Endothelial cell of umbilical vein (primary cell): ENCODE results near the gene PCSK6. TPM values are rescaled to one million over a fixed set of nuclear protein-coding genes. Genes with fewer than 3 reads are reported as not detected.

Experiments used
- BruUV-seq: library from RNA; stranded (reverse); fragments of 400-500 nt; replicated peaks from 2 replicates; lab custom pipeline; 2021; lab: Mats Ljungman, UMichigan
- CTCF ChIA-PET: fragments of 300-600, 350-600 bp; sonication (Branson Sonifier 250); formaldehyde crosslinking; loops from one replicate; lab custom pipeline; 2021; ENCODE audit warnings: antibody characterized with exemption, inconsistent platforms; lab: Charles Lee
- POLR2A ChIA-PET: fragments of 300-600, 350-600 bp; sonication (Branson Sonifier 250); formaldehyde crosslinking; loops from one replicate; lab custom pipeline; 2021; ENCODE audit warnings: antibody characterized with exemption, inconsistent platforms; lab: Charles Lee
- DNase-seq: peaks from one replicate; pipeline ENCODE4 v3.0.0-alpha.2; 2011; ENCODE audit warnings: low read depth, low spot score
- FAIRE-seq: peaks from 2 replicates; lab custom pipeline; 2011; peaks lifted over from hg19 to GRCh38; lab: Jason Lieb, UNC
- H2AFZ ChIP-seq: 2 replicates; pipeline ENCODE4 v1.6.0; 2012; ENCODE audit warnings: low read depth, low read length, control low read depth, inconsistent platforms
- H3K27ac ChIP-seq: 2 replicates; pipeline ENCODE4 v1.5.1; 2011; ENCODE audit warnings: low read depth, mild to moderate bottlenecking, control low read depth, low read length, moderate library complexity; ENCODE audit not compliant: insufficient read depth
- H3K27me3 ChIP-seq, 2 experiments: 2 replicates each; pipeline versions ENCODE4 v1.6.0 to v1.6.1; 2011; ENCODE audit warnings: low read length in 2 of 2, mixed read lengths in 1 of 2; ENCODE audit not compliant: control insufficient read depth in 2 of 2, insufficient read depth in 2 of 2
- H3K36me3 ChIP-seq, 2 experiments: 2 replicates in 1 of 2; 3 replicates in 1 of 2; pipeline ENCODE4 v1.5.1; 2011; ENCODE audit warnings: low read length in 2 of 2, mild to moderate bottlenecking in 1 of 2, moderate library complexity in 1 of 2; ENCODE audit not compliant: control insufficient read depth in 2 of 2, insufficient read depth in 2 of 2; ENCODE audit errors: extremely low read depth in 1 of 2
- H3K4me1 ChIP-seq: 3 replicates; pipeline ENCODE4 v1.5.1; 2011; ENCODE audit warnings: mild to moderate bottlenecking, low read length; ENCODE audit not compliant: control insufficient read depth, insufficient read depth; ENCODE audit errors: extremely low read depth
- H3K4me2 ChIP-seq: 2 replicates; pipeline ENCODE4 v1.6.1; 2011; ENCODE audit warnings: low read length, control low read depth, mixed read lengths; ENCODE audit not compliant: insufficient read depth
- H3K4me3 ChIP-seq, 3 experiments: fragments of 200-600 bp in 1 of 3; sonication (generic), shearing (Covaris generic) in 1 of 3; replicated peaks in 1 of 3; 2 replicates each; pipeline ENCODE4 v1.5.1; 2011 to 2016; ENCODE audit warnings: control low read depth in 3 of 3, low read length in 3 of 3, mild to moderate bottlenecking in 2 of 3, inconsistent platforms in 1 of 3, low read depth in 1 of 3, moderate library complexity in 1 of 3; ENCODE audit not compliant: insufficient read depth in 1 of 3
- H3K79me2 ChIP-seq: 2 replicates; pipeline ENCODE4 v1.6.0; 2012; ENCODE audit warnings: low read length, inconsistent platforms; ENCODE audit not compliant: control insufficient read depth, insufficient read depth
- H3K9ac ChIP-seq: replicated peaks from 2 replicates; pipeline ENCODE3; 2011; ENCODE audit warnings: low read length, control low read depth; ENCODE audit not compliant: insufficient read depth; ENCODE audit errors: extremely low read depth
- H3K9me1 ChIP-seq: replicated peaks from 3 replicates; pipeline ENCODE4 v1.6.0; 2011; ENCODE audit warnings: mild to moderate bottlenecking, low read length; ENCODE audit not compliant: control insufficient read depth, insufficient read depth; ENCODE audit errors: extremely low read depth
- H3K9me3 ChIP-seq: replicated peaks from 2 replicates; pipeline ENCODE4 v1.5.1; 2012; ENCODE audit warnings: low read length, inconsistent platforms; ENCODE audit not compliant: control insufficient read depth, insufficient read depth
- H4K20me1 ChIP-seq: replicated peaks from 2 replicates; pipeline ENCODE3; 2011; ENCODE audit warnings: mild to moderate bottlenecking, low read length; ENCODE audit not compliant: control insufficient read depth, insufficient read depth; ENCODE audit errors: extremely low read depth
- CTCF ChIP-seq, 2 donors: IDR thresholded peaks; 1 replicate in 1 of 2; 2 replicates in 1 of 2; pipeline ENCODE4 v1.5.1; 2011; ENCODE audit warnings: low read length in 2 of 2, mild to moderate bottlenecking in 2 of 2, moderate library complexity in 2 of 2, control low read depth in 1 of 2, inconsistent platforms in 1 of 2, low read depth in 1 of 2; ENCODE audit not compliant: insufficient read depth in 1 of 2; ENCODE audit errors: extremely low read depth in 1 of 2
- EZH2 ChIP-seq: IDR thresholded peaks from 2 replicates; pipeline ENCODE4 v1.6.1; 2012; ENCODE audit warnings: borderline replicate concordance, low read depth, mild to moderate bottlenecking, moderate library complexity, low read length, inconsistent platforms; ENCODE audit not compliant: severe bottlenecking
- FOS ChIP-seq: IDR thresholded peaks from 2 replicates; pipeline ENCODE4 v1.6.1; 2011; ENCODE audit warnings: mild to moderate bottlenecking, low read length, moderate library complexity, borderline replicate concordance; ENCODE audit not compliant: insufficient read depth
- GATA2 ChIP-seq: IDR thresholded peaks from 2 replicates; pipeline ENCODE4 v1.7.0; 2011; ENCODE audit warnings: low read depth, mild to moderate bottlenecking, moderate library complexity, mixed read lengths, low read length; ENCODE audit not compliant: insufficient read length, insufficient read depth
- JUN ChIP-seq: IDR thresholded peaks from 2 replicates; pipeline ENCODE4 v1.6.1; 2011; ENCODE audit warnings: borderline replicate concordance, low read depth; ENCODE audit not compliant: insufficient read length, insufficient read depth
- MAX ChIP-seq: IDR thresholded peaks from 2 replicates; pipeline ENCODE4 v1.6.1; 2011; ENCODE audit not compliant: insufficient read depth, insufficient read length
- MYC ChIP-seq: IDR thresholded peaks from one replicate; pipeline ENCODE4 v1.6.1; 2011; ENCODE audit warnings: mild to moderate bottlenecking, low read depth, low read length
- POLR2A ChIP-seq: IDR thresholded peaks from 2 replicates; pipeline ENCODE4 v1.6.1; 2012; ENCODE audit warnings: low read depth, mild to moderate bottlenecking, control low read depth, low read length
- POLR2AphosphoS5 ChIP-seq: IDR thresholded peaks from 2 replicates; pipeline ENCODE4 v1.6.1; 2012; ENCODE audit warnings: low read depth, mild to moderate bottlenecking, control low read depth, low read length, moderate library complexity; ENCODE audit not compliant: insufficient read depth
- dilution Hi-C: fragments of 300-500 bp; cut with MboI; formaldehyde crosslinking; loops from one replicate; pipeline ENCODE4 v1.15.0; 2019; ENCODE audit warnings: low sequenced_read_pairs; ENCODE audit not compliant: extremely low pct_ligation_motif_present
- intact Hi-C: fragments of 100-400 bp; cut with micrococcal nuclease; formaldehyde crosslinking; loops from one replicate; pipeline ENCODE4 v1.10.0; 2022
- polyA plus RNA-seq, 4 experiments: library from polyadenylated mRNA; depleted of rRNA in 3 of 4; stranded (reverse) in 3 of 4; unstranded in 1 of 4; fragments of >200 nt; gene quantifications; 2 replicates each; pipeline versions ENCODE4 v1.2.1 to v1.2.3, GENCODE V29; 2011 to 2012; ENCODE audit warnings: missing spikeins in 1 of 4
- total RNA-seq: library from RNA; stranded (reverse); gene quantifications from 2 replicates; pipeline ENCODE4 v1.2.3, GENCODE V29; 2021

The PCSK6 gene
- total and polyA plus RNA-seq, 2 donors (not counting 3 experiments of a cell fraction or from before 2014, with no cell fraction given), result 0.18 to 0.69 TPM

- no peak overlapping the region for H3K27ac ChIP-seq
- no peaks in the 10 kb centered on the region for H3K9me1 ChIP-seq
- CTCF ChIA-PET, result no interaction called here
- TF ChIP-seq EZH2 (no peak), GATA2 (no peak), MYC (no peak), CTCF (IDR thresholded peaks at IDR 0.05; ENCODE audit: extremely low read depth in 1 of 2, insufficient read depth in 1 of 2, low read depth in 1 of 2, low read length in 2 of 2) (no peak), FOS (no peak)
- dilution Hi-C loops (no loop called here), intact Hi-C loops (no loop called here)
- peaks cover 0 to 5% of the 10 kb centered on the region in 2 experiments for H3K27me3 ChIP-seq
- no peak overlapping the region for H2AFZ ChIP-seq
- H3K4me3 ChIP-seq, result no peak overlapping the region
- H3K36me3 ChIP-seq, result no peaks in the 10 kb centered on the region
- H3K9ac ChIP-seq, result no peak overlapping the region
- POLR2A ChIA-PET, result no interaction called here
- no peaks in the 10 kb centered on the region for H3K4me1 ChIP-seq
- H3K79me2 ChIP-seq, result no peaks in the 10 kb centered on the region
- H3K9me3 ChIP-seq, result no peaks in the 10 kb centered on the region
- no peak for DNase-seq
- H4K20me1 ChIP-seq, result no peaks in the 10 kb centered on the region
- no TSS peak for BruUV-seq
- FAIRE-seq, result no peak
- no peak overlapping the region for H3K4me2 ChIP-seq
These were observed 19.8 kb upstream of the PCSK6 start for GRCh38 chr15:101509279-101509678.

DNA sequence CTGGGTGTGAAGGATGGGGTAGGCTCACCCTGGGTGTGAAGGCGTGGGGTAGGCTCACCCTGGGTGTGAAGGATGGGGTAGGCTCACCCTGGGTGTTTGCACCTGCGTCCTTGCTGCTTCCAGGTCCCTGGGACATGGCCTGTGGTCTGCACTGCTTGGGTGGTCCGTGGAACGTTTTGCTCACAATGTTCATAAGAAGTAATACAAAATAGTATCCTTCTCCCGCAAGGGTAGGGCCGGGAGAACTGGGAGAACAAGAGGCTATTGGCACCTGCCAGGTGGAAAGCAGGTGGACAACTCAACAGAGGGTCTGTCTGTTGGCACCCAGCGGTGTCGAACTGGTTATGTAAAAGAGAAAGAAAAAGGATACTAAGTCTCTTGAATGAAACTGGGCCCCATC lies 17.0 kb upstream of the PCSK6 start:
- TF ChIP-seq FOS (no peak), MYC (no peak), POLR2AphosphoS5 (no peak), MAX (no peak), JUN (no peak), CTCF (IDR thresholded peaks at IDR 0.05; ENCODE audit: extremely low read depth in 1 of 2, insufficient read depth in 1 of 2, low read depth in 1 of 2, low read length in 2 of 2) (no peak), EZH2 (no peak), POLR2A (no peak), GATA2 (no peak)
- intact Hi-C loops (no loop called here), dilution Hi-C loops (no loop called here)
- Histone ChIP-seq H3K4me1 (no peaks in the 10 kb centered on the region), H2AFZ (no peak overlapping the region), H3K9me1 (no peaks in the 10 kb centered on the region), H3K9me3 (no peaks in the 10 kb centered on the region), H3K4me2 (no peak overlapping the region), H3K27ac (no peak overlapping the region), H3K27me3 (peaks cover 0 to 5% of the 10 kb centered on the region in 2 experiments), H3K79me2 (no peaks in the 10 kb centered on the region), H3K9ac (no peak overlapping the region), H3K36me3 (no peaks in the 10 kb centered on the region), H3K4me3 (no peak overlapping the region), H4K20me1 (no peaks in the 10 kb centered on the region)
- no TSS peak for BruUV-seq
- ChIA-PET POLR2A (no interaction called here), CTCF (interaction anchor here (0.9 kb wide), 1 partner anchor 17 kb away, joined by 3 read pairs; no protein-coding TSS in a partner anchor)
- no peak for DNase-seq
- FAIRE-seq, result no peak
